WTC11 (cell line): ENCODE data around the gene AP5Z1. TPM values are rescaled to one million over a fixed set of nuclear protein-coding genes. Genes with fewer than 3 reads are reported as not detected.

Experiments
- ATAC-seq: fragments of 200-7000 bp; cut with Tn5 transposase; 2 replicates; pipeline ENCODE4 v1.10.0; 2021; ENCODE audit warnings: mild to moderate bottlenecking, moderate library complexity
- CTCF ChIA-PET: fragments of 300-600 bp; sonication (Branson Sonifier 250); formaldehyde crosslinking; loops from one replicate; lab custom pipeline; 2021; ENCODE audit warnings: antibody characterized with exemption; lab: Charles Lee
- POLR2A ChIA-PET: fragments of 350-600 bp; sonication (Branson Sonifier 250); formaldehyde crosslinking; loops from one replicate; lab custom pipeline; 2021; ENCODE audit warnings: antibody characterized with exemption; lab: Charles Lee
- DNase-seq: peaks from one replicate; pipeline ENCODE4 v3.0.0; 2021; ENCODE audit warnings: low spot score
- H3K27ac Mint-ChIP-seq: 2 replicates; pipeline ENCODE4 v1.8.0; 2021; ENCODE audit warnings: mixed read lengths
- H3K27me3 Mint-ChIP-seq: 2 replicates; pipeline ENCODE4 v1.8.0; 2021; ENCODE audit warnings: low read depth, mild to moderate bottlenecking, moderate library complexity, mixed read lengths
- H3K36me3 Mint-ChIP-seq: 2 replicates; pipeline ENCODE4 v1.8.0; 2021; ENCODE audit warnings: mixed read lengths
- H3K4me1 Mint-ChIP-seq: 2 replicates; pipeline ENCODE4 v1.8.0; 2022; ENCODE audit warnings: mixed read lengths
- H3K4me3 Mint-ChIP-seq: 2 replicates; pipeline ENCODE4 v1.8.0; 2021; ENCODE audit warnings: mild to moderate bottlenecking, moderate library complexity, mixed read lengths
- H3K9me3 Mint-ChIP-seq: 2 replicates; pipeline ENCODE4 v1.8.0; 2021; ENCODE audit warnings: mixed read lengths
- EMX1 ChIP-seq: fragments of 250-450 bp; sonication (Bioruptor Pico); IDR thresholded peaks from 2 replicates; pipeline ENCODE4 v1.8.0; 2021; ENCODE audit warnings: mild to moderate bottlenecking
- GTF2I ChIP-seq: fragments of 250-450 bp; sonication (Bioruptor Pico); conservative IDR thresholded peaks from 2 replicates; pipeline ENCODE4 v1.4.0; 2021; ENCODE audit warnings: mild to moderate bottlenecking
- NFE2L1 ChIP-seq: sonication (generic); formaldehyde crosslinking; IDR thresholded peaks from 2 replicates; pipeline ENCODE4 v1.8.1; 2023; ENCODE audit warnings: missing genetic modification reagents
- NFYB ChIP-seq: sonication (generic); formaldehyde crosslinking; conservative IDR thresholded peaks from 2 replicates; pipeline ENCODE4 v1.8.0; 2022; ENCODE audit warnings: low read depth, missing genetic modification reagents
- NR2C2 ChIP-seq: sonication (generic); formaldehyde crosslinking; IDR thresholded peaks from 2 replicates; pipeline ENCODE4 v1.8.0; 2022; ENCODE audit warnings: mild to moderate bottlenecking, missing genetic modification reagents
- RELA ChIP-seq: sonication (generic); formaldehyde crosslinking; IDR thresholded peaks from 2 replicates; pipeline ENCODE4 v1.8.1; 2022; ENCODE audit warnings: missing genetic modification reagents, mild to moderate bottlenecking, borderline replicate concordance
- SOX15 ChIP-seq: fragments of 250-450 bp; sonication (Bioruptor Pico); IDR thresholded peaks from 2 replicates; pipeline ENCODE4 v1.9.0; 2021; ENCODE audit warnings: mild to moderate bottlenecking
- TEAD1 ChIP-seq: sonication (generic); formaldehyde crosslinking; IDR thresholded peaks from 2 replicates; pipeline ENCODE4 v1.8.0; 2022; ENCODE audit warnings: mild to moderate bottlenecking, missing genetic modification reagents
- TEAD4 ChIP-seq: sonication (generic); formaldehyde crosslinking; IDR thresholded peaks from 2 replicates; pipeline ENCODE4 v1.8.0; 2022; ENCODE audit warnings: mild to moderate bottlenecking, missing genetic modification reagents
- ZNF138 ChIP-seq: sonication (generic); formaldehyde crosslinking; conservative IDR thresholded peaks from 2 replicates; pipeline ENCODE4 v1.8.1; 2022; ENCODE audit warnings: mild to moderate bottlenecking, moderate library complexity, missing genetic modification reagents
- ZNF671 ChIP-seq: fragments of 250-450 bp; sonication (Bioruptor Pico); IDR thresholded peaks from 2 replicates; pipeline ENCODE4 v1.8.0; 2021; ENCODE audit warnings: mild to moderate bottlenecking
- total RNA-seq: library from RNA; stranded (reverse); gene quantifications from 3 replicates; pipeline ENCODE4 v1.2.3, GENCODE V29; 2021
- TF ChIP-seq, protein P1 (sequence below): fragments of 250-450 bp; sonication (Bioruptor Pico); IDR thresholded peaks from 2 replicates; pipeline ENCODE4 v1.9.0; 2021; ENCODE audit warnings: mild to moderate bottlenecking, borderline replicate concordance
- TF ChIP-seq, protein P2 (sequence below): sonication (generic); formaldehyde crosslinking; IDR thresholded peaks from 2 replicates; pipeline ENCODE4 v1.8.1; 2023; ENCODE audit warnings: mild to moderate bottlenecking, missing genetic modification reagents
- TF ChIP-seq, protein P3 (sequence below): sonication (generic); formaldehyde crosslinking; IDR thresholded peaks from 2 replicates; pipeline ENCODE4 v1.8.0; 2022; ENCODE audit warnings: mild to moderate bottlenecking, missing genetic modification reagents
- TF ChIP-seq, protein P4 (sequence below): sonication (generic); formaldehyde crosslinking; IDR thresholded peaks from 2 replicates; pipeline ENCODE4 v1.8.1; 2023; ENCODE audit warnings: mild to moderate bottlenecking, missing genetic modification reagents, moderate library complexity
- TF ChIP-seq, protein P5 (sequence below): sonication (generic); formaldehyde crosslinking; IDR thresholded peaks from 2 replicates; pipeline ENCODE4 v1.8.1; 2023; ENCODE audit warnings: mild to moderate bottlenecking, missing genetic modification reagents, moderate library complexity
- TF ChIP-seq, protein P6 (sequence below): fragments of 250-450 bp; sonication (Bioruptor Pico); IDR thresholded peaks from 2 replicates; pipeline ENCODE4 v1.9.0; 2021; ENCODE audit warnings: mild to moderate bottlenecking
- TF ChIP-seq, protein P7 (sequence below): sonication (generic); formaldehyde crosslinking; IDR thresholded peaks from 2 replicates; pipeline ENCODE4 v1.8.1; 2022; ENCODE audit warnings: mild to moderate bottlenecking, missing genetic modification reagents, moderate library complexity, borderline replicate concordance
- TF ChIP-seq, protein P8 (sequence below): sonication (generic); formaldehyde crosslinking; IDR thresholded peaks from 2 replicates; pipeline ENCODE4 v1.8.1; 2022; ENCODE audit warnings: low read depth, missing genetic modification reagents, borderline replicate concordance

AP5Z1 gene
- total RNA-seq, 1 experiment from 2014 or later = 29.4 TPM

DNA sequence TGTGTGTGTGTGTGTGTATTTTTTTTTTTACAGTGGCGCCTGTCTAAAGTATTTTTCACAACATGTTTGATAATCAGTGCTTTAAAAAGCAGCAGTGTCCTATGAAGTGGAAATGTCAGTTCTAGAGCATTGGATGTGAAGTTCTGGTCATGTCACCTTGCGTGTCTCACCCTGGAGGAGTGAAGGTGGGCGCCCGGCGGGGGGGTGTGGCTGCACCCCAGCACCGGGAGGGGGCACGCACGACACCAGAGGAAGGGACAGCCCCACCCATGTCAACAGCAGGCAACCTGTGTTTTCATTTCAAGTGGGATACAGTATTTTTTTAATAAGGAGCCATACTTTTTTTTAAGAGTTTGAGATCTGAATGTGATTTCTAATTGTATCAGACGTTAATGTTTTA is 4.5 kb upstream of the AP5Z1 start (continued):
- TF ChIP-seq, protein P1, sequence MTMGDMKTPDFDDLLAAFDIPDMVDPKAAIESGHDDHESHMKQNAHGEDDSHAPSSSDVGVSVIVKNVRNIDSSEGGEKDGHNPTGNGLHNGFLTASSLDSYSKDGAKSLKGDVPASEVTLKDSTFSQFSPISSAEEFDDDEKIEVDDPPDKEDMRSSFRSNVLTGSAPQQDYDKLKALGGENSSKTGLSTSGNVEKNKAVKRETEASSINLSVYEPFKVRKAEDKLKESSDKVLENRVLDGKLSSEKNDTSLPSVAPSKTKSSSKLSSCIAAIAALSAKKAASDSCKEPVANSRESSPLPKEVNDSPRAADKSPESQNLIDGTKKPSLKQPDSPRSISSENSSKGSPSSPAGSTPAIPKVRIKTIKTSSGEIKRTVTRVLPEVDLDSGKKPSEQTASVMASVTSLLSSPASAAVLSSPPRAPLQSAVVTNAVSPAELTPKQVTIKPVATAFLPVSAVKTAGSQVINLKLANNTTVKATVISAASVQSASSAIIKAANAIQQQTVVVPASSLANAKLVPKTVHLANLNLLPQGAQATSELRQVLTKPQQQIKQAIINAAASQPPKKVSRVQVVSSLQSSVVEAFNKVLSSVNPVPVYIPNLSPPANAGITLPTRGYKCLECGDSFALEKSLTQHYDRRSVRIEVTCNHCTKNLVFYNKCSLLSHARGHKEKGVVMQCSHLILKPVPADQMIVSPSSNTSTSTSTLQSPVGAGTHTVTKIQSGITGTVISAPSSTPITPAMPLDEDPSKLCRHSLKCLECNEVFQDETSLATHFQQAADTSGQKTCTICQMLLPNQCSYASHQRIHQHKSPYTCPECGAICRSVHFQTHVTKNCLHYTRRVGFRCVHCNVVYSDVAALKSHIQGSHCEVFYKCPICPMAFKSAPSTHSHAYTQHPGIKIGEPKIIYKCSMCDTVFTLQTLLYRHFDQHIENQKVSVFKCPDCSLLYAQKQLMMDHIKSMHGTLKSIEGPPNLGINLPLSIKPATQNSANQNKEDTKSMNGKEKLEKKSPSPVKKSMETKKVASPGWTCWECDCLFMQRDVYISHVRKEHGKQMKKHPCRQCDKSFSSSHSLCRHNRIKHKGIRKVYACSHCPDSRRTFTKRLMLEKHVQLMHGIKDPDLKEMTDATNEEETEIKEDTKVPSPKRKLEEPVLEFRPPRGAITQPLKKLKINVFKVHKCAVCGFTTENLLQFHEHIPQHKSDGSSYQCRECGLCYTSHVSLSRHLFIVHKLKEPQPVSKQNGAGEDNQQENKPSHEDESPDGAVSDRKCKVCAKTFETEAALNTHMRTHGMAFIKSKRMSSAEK = no peak
- no peak for TF ChIP-seq RELA
- TF ChIP-seq EMX1 (CRISPR knock-in tag) = no peak
- TF ChIP-seq, protein P2, sequence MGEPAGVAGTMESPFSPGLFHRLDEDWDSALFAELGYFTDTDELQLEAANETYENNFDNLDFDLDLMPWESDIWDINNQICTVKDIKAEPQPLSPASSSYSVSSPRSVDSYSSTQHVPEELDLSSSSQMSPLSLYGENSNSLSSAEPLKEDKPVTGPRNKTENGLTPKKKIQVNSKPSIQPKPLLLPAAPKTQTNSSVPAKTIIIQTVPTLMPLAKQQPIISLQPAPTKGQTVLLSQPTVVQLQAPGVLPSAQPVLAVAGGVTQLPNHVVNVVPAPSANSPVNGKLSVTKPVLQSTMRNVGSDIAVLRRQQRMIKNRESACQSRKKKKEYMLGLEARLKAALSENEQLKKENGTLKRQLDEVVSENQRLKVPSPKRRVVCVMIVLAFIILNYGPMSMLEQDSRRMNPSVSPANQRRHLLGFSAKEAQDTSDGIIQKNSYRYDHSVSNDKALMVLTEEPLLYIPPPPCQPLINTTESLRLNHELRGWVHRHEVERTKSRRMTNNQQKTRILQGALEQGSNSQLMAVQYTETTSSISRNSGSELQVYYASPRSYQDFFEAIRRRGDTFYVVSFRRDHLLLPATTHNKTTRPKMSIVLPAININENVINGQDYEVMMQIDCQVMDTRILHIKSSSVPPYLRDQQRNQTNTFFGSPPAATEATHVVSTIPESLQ (CRISPR knock-in tag) = no peak

DNA sequence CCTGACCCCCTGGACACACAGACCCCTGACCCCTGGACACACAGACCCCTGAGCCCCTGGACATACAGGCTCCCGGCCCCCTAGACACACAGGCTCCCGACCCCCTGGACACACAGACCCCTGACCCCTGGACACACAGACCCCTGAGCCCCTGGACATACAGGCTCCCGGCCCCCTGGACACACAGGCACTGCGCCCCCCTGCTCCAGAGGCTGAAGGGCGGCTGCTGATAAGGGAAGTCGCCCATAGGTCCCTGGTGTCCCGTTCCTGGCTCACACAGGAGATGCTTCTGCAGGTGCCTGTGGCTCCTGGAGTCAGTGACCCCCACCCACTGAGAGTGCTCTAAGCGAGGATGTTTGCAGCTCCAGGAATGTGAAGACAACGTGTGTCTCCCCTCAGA is 3.7 kb upstream of the AP5Z1 start:
- DNase-seq (no peak), ATAC-seq (no peak)
- no peak overlapping the region for H3K4me3 Mint-ChIP-seq
- no peaks in the 10 kb centered on the region for H3K36me3 Mint-ChIP-seq
- no peaks in the 10 kb centered on the region for H3K9me3 Mint-ChIP-seq
- H3K27ac Mint-ChIP-seq = no peak overlapping the region
- peaks cover 16% of the 10 kb centered on the region for H3K4me1 Mint-ChIP-seq
- ChIA-PET CTCF (no interaction called here), POLR2A (no interaction called here)
- no peak for TF ChIP-seq NFE2L1 (CRISPR knock-in tag)
- TF ChIP-seq ZNF671 (CRISPR knock-in tag) = no peak
- TF ChIP-seq NFYB (CRISPR knock-in tag) = no peak
- TF ChIP-seq TEAD4 (CRISPR knock-in tag) = no peak
- H3K27me3 Mint-ChIP-seq = no peaks in the 10 kb centered on the region; the same call in 1 of the 2 replicates

DNA sequence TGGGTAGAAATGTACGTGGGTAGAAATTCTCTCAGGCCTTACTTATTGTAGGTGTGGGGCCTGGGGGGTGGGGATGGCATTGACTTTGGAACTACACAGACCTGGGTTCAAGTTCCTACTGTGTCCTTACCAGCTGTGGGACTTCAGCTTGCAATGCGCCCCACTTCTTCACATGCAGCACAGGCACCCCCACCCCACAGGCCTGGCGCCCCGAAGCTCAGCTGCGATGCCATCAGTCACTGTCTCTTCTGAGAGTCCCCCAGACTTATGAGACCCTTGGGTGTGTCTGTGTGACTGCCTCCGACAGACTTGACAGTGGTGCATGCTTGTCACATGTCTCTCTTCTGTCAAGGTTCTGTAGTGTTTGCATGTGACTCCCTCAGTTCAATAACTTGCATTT is 3.1 kb upstream of the AP5Z1 start:
- ChIA-PET CTCF (no interaction called here), POLR2A (no interaction called here)
- H3K4me1 Mint-ChIP-seq = peaks cover 16% of the 10 kb centered on the region
- H3K27me3 Mint-ChIP-seq = no peaks in the 10 kb centered on the region; the same call in 1 of the 2 replicates
- DNase-seq = no peak
- H3K36me3 Mint-ChIP-seq = 0 out of 2 replicates have a peak, but pooled peaks cover 3% of the 10 kb centered on the region
- H3K9me3 Mint-ChIP-seq = no peaks in the 10 kb centered on the region
- no peak for ATAC-seq
- no peak overlapping the region for H3K27ac Mint-ChIP-seq
- H3K4me3 Mint-ChIP-seq = no peak overlapping the region
- no peak for TF ChIP-seq ZNF138 (CRISPR knock-in tag)
- TF ChIP-seq, protein P3, sequence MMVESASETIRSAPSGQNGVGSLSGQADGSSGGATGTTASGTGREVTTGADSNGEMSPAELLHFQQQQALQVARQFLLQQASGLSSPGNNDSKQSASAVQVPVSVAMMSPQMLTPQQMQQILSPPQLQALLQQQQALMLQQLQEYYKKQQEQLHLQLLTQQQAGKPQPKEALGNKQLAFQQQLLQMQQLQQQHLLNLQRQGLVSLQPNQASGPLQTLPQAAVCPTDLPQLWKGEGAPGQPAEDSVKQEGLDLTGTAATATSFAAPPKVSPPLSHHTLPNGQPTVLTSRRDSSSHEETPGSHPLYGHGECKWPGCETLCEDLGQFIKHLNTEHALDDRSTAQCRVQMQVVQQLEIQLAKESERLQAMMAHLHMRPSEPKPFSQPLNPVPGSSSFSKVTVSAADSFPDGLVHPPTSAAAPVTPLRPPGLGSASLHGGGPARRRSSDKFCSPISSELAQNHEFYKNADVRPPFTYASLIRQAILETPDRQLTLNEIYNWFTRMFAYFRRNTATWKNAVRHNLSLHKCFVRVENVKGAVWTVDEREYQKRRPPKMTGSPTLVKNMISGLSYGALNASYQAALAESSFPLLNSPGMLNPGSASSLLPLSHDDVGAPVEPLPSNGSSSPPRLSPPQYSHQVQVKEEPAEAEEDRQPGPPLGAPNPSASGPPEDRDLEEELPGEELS (CRISPR knock-in tag) = no peak
- no peak for TF ChIP-seq GTF2I (CRISPR knock-in tag)
- TF ChIP-seq, protein P4, sequence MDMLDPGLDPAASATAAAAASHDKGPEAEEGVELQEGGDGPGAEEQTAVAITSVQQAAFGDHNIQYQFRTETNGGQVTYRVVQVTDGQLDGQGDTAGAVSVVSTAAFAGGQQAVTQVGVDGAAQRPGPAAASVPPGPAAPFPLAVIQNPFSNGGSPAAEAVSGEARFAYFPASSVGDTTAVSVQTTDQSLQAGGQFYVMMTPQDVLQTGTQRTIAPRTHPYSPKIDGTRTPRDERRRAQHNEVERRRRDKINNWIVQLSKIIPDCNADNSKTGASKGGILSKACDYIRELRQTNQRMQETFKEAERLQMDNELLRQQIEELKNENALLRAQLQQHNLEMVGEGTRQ = no peak
- TF ChIP-seq, protein P5, sequence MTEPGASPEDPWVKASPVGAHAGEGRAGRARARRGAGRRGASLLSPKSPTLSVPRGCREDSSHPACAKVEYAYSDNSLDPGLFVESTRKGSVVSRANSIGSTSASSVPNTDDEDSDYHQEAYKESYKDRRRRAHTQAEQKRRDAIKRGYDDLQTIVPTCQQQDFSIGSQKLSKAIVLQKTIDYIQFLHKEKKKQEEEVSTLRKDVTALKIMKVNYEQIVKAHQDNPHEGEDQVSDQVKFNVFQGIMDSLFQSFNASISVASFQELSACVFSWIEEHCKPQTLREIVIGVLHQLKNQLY (CRISPR knock-in tag) = no peak
- TF ChIP-seq, protein P6, sequence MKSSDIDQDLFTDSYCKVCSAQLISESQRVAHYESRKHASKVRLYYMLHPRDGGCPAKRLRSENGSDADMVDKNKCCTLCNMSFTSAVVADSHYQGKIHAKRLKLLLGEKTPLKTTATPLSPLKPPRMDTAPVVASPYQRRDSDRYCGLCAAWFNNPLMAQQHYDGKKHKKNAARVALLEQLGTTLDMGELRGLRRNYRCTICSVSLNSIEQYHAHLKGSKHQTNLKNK = no peak
- TF ChIP-seq, protein P7, sequence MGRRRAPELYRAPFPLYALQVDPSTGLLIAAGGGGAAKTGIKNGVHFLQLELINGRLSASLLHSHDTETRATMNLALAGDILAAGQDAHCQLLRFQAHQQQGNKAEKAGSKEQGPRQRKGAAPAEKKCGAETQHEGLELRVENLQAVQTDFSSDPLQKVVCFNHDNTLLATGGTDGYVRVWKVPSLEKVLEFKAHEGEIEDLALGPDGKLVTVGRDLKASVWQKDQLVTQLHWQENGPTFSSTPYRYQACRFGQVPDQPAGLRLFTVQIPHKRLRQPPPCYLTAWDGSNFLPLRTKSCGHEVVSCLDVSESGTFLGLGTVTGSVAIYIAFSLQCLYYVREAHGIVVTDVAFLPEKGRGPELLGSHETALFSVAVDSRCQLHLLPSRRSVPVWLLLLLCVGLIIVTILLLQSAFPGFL = no peak
- TF ChIP-seq ZNF671 (CRISPR knock-in tag) = no peak
- TF ChIP-seq, protein P8, sequence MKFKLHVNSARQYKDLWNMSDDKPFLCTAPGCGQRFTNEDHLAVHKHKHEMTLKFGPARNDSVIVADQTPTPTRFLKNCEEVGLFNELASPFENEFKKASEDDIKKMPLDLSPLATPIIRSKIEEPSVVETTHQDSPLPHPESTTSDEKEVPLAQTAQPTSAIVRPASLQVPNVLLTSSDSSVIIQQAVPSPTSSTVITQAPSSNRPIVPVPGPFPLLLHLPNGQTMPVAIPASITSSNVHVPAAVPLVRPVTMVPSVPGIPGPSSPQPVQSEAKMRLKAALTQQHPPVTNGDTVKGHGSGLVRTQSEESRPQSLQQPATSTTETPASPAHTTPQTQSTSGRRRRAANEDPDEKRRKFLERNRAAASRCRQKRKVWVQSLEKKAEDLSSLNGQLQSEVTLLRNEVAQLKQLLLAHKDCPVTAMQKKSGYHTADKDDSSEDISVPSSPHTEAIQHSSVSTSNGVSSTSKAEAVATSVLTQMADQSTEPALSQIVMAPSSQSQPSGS (CRISPR knock-in tag) = no peak
- no peak for TF ChIP-seq TEAD1 (CRISPR knock-in tag)
- TF ChIP-seq NR2C2 (CRISPR knock-in tag) = no peak
- no peak for TF ChIP-seq SOX15 (CRISPR knock-in tag)
